NCI-H1092 treated with DMSO at 0.1 percent for 48 hours (cell line): ENCODE data around the gene PDIA3.
"Not testable (repeated sequence)": the region's sequence is repeated elsewhere in the genome, so short reads cannot be mapped to it uniquely, and the experiment has no call there.

Experiments used
- DNase-seq: peaks from one replicate; lab custom pipeline; 2025; lab: John Stamatoyannopoulos, UW

The PDIA3 gene

GRCh38 chr15:43746245-43746902 is at the start of gene PDIA3:
Gene PDIA3, plus strand, starts transcription at chr15:43746438. Its CDS starts 102 bp downstream, at chr15:43746540.
- peak; percentile 65 for DNase-seq

GRCh38 chr15:43702174-43702573 is 44.1 kb upstream of the PDIA3 start:
- DNase-seq: no peak

GRCh38 chr15:43702701-43703424 is 43.4 kb upstream of the PDIA3 start:
- DNase-seq: no peak

GRCh38 chr15:43710431-43711131 is 35.7 kb upstream of the PDIA3 start:
- DNase-seq: not testable (repeated sequence)

GRCh38 chr15:43723151-43723550 is 23.1 kb upstream of the PDIA3 start:
- no peak for DNase-seq

GRCh38 chr15:43726306-43726705 is 19.9 kb upstream of the PDIA3 start:
- not testable (repeated sequence) for DNase-seq

GRCh38 chr15:43728053-43728725 is 18.0 kb upstream of the PDIA3 start:
- DNase-seq: not testable (repeated sequence)

- no peak for DNase-seq
Measured at GRCh38 chr15:43735416-43735815, 10.8 kb upstream of the PDIA3 start.

- not testable (repeated sequence) for DNase-seq
Measured at GRCh38 chr15:43746903-43747309, 668 bp downstream of the PDIA3 start.

- DNase-seq: no peak
Measured at GRCh38 chr15:43748376-43748775, 2.1 kb downstream of the PDIA3 start.

- no peak for DNase-seq
Measured at GRCh38 chr15:43749690-43750345, 3.6 kb downstream of the PDIA3 start.

GRCh38 chr15:43751885-43752284 is 5.6 kb downstream of the PDIA3 start:
- no peak for DNase-seq

GRCh38 chr15:43762824-43763223 is 16.6 kb downstream of the PDIA3 start:
- no peak for DNase-seq

GRCh38 chr15:43763819-43764446 is 17.7 kb downstream of the PDIA3 start:
- no peak for DNase-seq

GRCh38 chr15:43769584-43770228 is 23.5 kb downstream of the PDIA3 start:
- no peak for DNase-seq

- no peak for DNase-seq
Measured at GRCh38 chr15:43771816-43772215, 25.6 kb downstream of the PDIA3 start.

GRCh38 chr15:43772624-43773023 is 26.4 kb downstream of the PDIA3 start:
- no peak for DNase-seq

GRCh38 chr15:43774062-43774461 is 27.8 kb downstream of the PDIA3 start:
- DNase-seq: no peak

- DNase-seq: peak; percentile 45
Measured at GRCh38 chr15:43775411-43775965, 29.2 kb downstream of the PDIA3 start.

- DNase-seq: no peak
Measured at GRCh38 chr15:43776101-43776717, 30.0 kb downstream of the PDIA3 start.
